PFSK-1 (cell line): ENCODE results near the gene HMGCS1. TPM values are rescaled to one million over a fixed set of nuclear protein-coding genes. Genes with fewer than 3 reads are reported as not detected.

Experiments used
- FOXP2 ChIP-seq: optimal IDR thresholded peaks from 2 replicates; pipeline ENCODE3; 2011; ENCODE audit warnings: borderline replicate concordance, control low read depth, inconsistent platforms; ENCODE audit not compliant: insufficient read depth; ENCODE audit errors: extremely low read length, extremely low read depth
- POLR2AphosphoS5 ChIP-seq: IDR thresholded peaks from 2 replicates; pipeline ENCODE4 v1.6.1; 2012; ENCODE audit warnings: low read depth, mild to moderate bottlenecking, control low read depth, low read length, moderate library complexity
- SIN3A ChIP-seq: IDR thresholded peaks from 2 replicates; pipeline ENCODE4 v1.6.1; 2012; ENCODE audit warnings: mild to moderate bottlenecking, low read length, moderate library complexity, borderline replicate concordance; ENCODE audit not compliant: insufficient read depth
- TAF1 ChIP-seq: IDR thresholded peaks from 2 replicates; pipeline ENCODE4 v1.6.1; 2012; ENCODE audit warnings: low read length, control low read depth, borderline replicate concordance; ENCODE audit not compliant: insufficient read depth
- polyA plus RNA-seq: library from polyadenylated mRNA; unstranded; fragments of >200 nt; gene quantifications from one replicate; pipeline ENCODE4 v1.2.1, GENCODE V29; 2012; ENCODE audit warnings: low read depth, missing spikeins; ENCODE audit not compliant: insufficient read length
- TF ChIP-seq, protein P1 (sequence below), 2 experiments: IDR thresholded peaks; 2 replicates each; pipeline versions ENCODE4 v1.6.1 to v1.8.0; 2011 to 2012; ENCODE audit warnings: low read depth in 2 of 2, low read length in 2 of 2, control low read depth in 1 of 2, inconsistent platforms in 1 of 2, mild to moderate bottlenecking in 1 of 2, moderate library complexity in 1 of 2; ENCODE audit not compliant: insufficient read depth in 1 of 2

HMGCS1 gene
- 6.4 TPM for polyA plus RNA-seq

DNA sequence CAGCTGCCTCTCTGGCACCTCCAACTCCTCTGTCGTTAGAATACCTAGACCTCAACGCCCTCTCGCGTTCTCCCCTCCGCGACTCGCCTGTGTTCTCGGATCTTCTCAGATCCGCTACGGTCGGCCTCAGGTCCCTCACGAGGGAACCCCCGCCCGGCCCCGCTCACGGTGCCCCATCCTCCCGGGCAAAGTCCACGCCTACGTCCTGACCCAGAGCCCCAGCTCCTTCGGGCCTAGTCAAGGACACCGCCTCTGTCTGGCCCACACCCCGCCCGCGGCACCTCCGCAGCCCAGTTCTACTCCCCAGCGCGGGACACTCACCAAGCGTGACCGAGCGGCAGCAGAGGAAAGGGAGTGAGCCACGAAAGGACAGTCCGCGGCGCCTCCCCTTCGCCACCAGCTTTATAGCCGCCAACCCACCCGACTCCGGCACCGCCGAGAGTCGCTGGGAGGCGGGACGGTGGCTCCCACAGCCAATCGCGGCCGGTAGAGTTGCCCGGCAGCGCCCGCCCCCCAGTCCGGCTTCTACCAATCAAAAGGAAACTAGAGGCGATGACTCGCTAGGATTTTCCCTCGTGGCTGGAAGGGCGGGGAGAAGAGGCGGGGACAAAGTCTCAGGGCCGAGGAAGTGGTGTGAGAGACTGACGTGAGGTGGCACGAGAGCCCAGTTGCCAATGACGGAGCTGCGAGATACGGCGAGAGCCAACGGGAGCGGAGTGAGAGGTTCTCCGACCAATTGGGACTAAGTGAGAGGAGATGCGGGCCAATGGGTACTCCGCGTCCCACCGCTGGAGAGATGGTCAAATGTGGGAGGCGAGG is at the start of gene HMGCS1:
TSS of gene HMGCS1 (minus strand) at position 378 of the 819 bp plus-strand sequence. CDS start 14,447 bp downstream, outside the sequence.
- TF ChIP-seq SIN3A (peak; percentile 47; the same call in 1 of the 2 replicates), FOXP2 (peak; percentile 63), POLR2AphosphoS5 (peak; percentile 63; the same call in 1 of the 2 replicates), TAF1 (peak; percentile 71; the same call in 1 of the 2 replicates)
- TF ChIP-seq, protein P1, sequence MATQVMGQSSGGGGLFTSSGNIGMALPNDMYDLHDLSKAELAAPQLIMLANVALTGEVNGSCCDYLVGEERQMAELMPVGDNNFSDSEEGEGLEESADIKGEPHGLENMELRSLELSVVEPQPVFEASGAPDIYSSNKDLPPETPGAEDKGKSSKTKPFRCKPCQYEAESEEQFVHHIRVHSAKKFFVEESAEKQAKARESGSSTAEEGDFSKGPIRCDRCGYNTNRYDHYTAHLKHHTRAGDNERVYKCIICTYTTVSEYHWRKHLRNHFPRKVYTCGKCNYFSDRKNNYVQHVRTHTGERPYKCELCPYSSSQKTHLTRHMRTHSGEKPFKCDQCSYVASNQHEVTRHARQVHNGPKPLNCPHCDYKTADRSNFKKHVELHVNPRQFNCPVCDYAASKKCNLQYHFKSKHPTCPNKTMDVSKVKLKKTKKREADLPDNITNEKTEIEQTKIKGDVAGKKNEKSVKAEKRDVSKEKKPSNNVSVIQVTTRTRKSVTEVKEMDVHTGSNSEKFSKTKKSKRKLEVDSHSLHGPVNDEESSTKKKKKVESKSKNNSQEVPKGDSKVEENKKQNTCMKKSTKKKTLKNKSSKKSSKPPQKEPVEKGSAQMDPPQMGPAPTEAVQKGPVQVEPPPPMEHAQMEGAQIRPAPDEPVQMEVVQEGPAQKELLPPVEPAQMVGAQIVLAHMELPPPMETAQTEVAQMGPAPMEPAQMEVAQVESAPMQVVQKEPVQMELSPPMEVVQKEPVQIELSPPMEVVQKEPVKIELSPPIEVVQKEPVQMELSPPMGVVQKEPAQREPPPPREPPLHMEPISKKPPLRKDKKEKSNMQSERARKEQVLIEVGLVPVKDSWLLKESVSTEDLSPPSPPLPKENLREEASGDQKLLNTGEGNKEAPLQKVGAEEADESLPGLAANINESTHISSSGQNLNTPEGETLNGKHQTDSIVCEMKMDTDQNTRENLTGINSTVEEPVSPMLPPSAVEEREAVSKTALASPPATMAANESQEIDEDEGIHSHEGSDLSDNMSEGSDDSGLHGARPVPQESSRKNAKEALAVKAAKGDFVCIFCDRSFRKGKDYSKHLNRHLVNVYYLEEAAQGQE (IDR thresholded peaks at IDR 0.05; ENCODE audit: insufficient read depth in 1 of 2, low read depth in 2 of 2, low read length in 2 of 2): peak in 1 of 2 experiments; percentile 40; a peak in 1 of 4 replicates

DNA sequence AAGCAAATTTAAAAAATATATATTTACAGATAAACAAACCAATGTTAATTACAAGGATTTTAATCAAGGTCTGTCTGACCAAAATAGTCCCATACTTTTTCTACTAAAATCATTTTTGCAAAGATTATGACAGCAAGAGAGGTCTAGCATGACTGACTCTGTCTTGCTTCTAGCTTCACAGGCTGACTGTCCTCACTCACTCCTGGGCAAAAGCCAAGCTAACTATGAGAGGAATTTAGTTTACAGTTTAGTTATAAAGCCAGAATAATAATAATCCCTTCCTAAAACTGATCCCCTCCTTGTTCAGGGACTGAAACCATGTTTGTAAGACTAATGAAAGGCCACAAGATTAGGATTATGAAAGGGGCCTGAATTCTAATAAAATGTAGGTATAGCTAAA is 45.5 kb upstream of the HMGCS1 start:
- no peak for TF ChIP-seq SIN3A
- TF ChIP-seq POLR2AphosphoS5: no peak
- no peak for TF ChIP-seq TAF1
- no peak for TF ChIP-seq FOXP2
- TF ChIP-seq, protein P1 (IDR thresholded peaks at IDR 0.05; ENCODE audit: insufficient read depth in 1 of 2, low read depth in 2 of 2, low read length in 2 of 2): no peak

DNA sequence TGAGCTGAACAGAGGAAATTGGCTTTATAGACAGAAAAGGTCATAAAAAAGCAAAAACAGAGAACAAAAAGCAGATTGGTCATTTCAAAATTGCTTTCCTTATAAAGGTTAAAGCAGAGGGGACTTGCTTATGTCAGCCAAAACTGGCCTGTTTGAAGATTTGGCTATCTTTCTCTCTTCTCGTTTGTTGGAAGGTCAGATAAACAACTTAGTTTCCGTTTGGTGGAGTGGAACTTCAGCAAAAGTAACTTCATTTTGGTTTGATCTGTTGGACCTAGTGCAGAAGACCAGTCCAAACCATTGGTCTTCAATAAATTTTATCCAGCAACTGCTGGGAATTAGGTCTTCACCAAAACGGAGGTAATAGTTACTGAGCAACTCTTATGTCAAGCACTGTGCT is 45.1 kb upstream of the HMGCS1 start:
- no peak for TF ChIP-seq POLR2AphosphoS5
- TF ChIP-seq, protein P1 (IDR thresholded peaks at IDR 0.05; ENCODE audit: insufficient read depth in 1 of 2, low read depth in 2 of 2, low read length in 2 of 2): no peak
- no peak for TF ChIP-seq SIN3A
- TF ChIP-seq TAF1: no peak
- TF ChIP-seq FOXP2: no peak

DNA sequence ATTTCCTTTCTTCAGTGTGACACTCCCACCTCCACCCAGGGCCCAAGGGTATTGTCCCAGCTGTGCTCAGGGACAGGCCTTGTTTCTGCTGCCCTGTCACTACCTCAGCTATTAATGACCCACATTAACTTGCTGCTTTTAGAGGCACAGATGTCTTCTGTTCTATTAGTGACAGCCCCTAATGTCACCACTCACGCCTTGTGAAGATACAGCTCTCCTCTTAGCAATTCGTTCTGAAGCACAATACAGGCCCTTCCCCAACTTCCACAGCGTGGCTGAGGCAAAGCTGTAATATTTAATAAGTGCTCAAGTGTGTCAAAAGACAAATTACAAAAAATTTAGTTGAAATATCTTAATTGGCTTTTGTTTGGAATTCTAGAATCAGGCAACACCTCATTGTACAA is 44.7 kb upstream of the HMGCS1 start:
- TF ChIP-seq TAF1 (no peak), SIN3A (no peak), FOXP2 (no peak), POLR2AphosphoS5 (no peak)
- TF ChIP-seq, protein P1 (IDR thresholded peaks at IDR 0.05; ENCODE audit: insufficient read depth in 1 of 2, low read depth in 2 of 2, low read length in 2 of 2): no peak

DNA sequence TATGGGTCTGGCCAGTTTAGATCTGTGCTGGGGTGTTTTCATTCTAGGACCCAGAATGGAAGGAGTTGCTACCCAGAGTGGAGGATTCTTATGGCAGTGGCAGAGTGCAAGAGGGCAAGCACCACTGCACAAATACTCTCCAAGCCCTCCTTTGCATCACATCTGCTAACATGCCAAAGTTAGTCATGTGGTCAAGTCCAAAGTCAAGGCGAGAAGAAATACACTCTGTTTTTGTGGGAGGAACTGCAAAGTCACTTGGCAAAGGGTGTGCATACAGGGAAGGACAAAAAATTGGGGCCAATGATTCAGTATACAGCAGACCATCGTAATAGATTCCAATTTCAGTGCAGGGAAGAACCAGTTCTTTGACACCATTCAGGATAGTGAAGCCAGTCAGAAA is 43.9 kb upstream of the HMGCS1 start:
- TF ChIP-seq TAF1: no peak
